Left lung (tissue), 10 donors: ENCODE measurements around the gene CNGA3. TPM values are rescaled to one million over a fixed set of nuclear protein-coding genes. Genes with fewer than 3 reads are reported as not detected.

Source experiments
- ATAC-seq: fragments of 200-7000 bp; cut with Tn5 transposase; one replicate; pipeline ENCODE4 v1.9.1; 2020; ENCODE audit warnings: moderate library complexity
- DNase-seq, 4 donors: peaks; one replicate each; pipeline ENCODE4 v3.0.0-alpha.2; 2013 to 2020
- H3K27ac ChIP-seq, 2 donors: fragments of 200-600 bp; sonication (generic) in 1 of 2; one replicate each; pipeline versions ENCODE4 v1.5.0 to v1.8.0; 2020 to 2021
- H3K27me3 ChIP-seq, 2 donors: fragments of 200-600 bp; sonication (generic) in 1 of 2; one replicate each; pipeline versions ENCODE4 v1.5.0 to v1.8.0; 2020 to 2021
- H3K36me3 ChIP-seq, 2 donors: fragments of 200-600 bp; sonication (generic) in 1 of 2; one replicate each; pipeline versions ENCODE4 v1.5.0 to v1.8.0; 2020 to 2021
- H3K4me1 ChIP-seq, 2 donors: fragments of 200-600 bp; one replicate each; pipeline ENCODE4 v1.8.0; 2021
- H3K4me3 ChIP-seq, 2 donors: fragments of 200-600 bp; sonication (generic) in 1 of 2; one replicate each; pipeline versions ENCODE4 v1.5.0 to v1.8.0; 2020 to 2021; ENCODE audit warnings: mild to moderate bottlenecking in 1 of 2
- H3K9me3 ChIP-seq, 2 donors: fragments of 200-600 bp; sonication (generic) in 1 of 2; one replicate each; pipeline versions ENCODE4 v1.5.0 to v1.8.0; 2020 to 2021
- CTCF ChIP-seq, 2 donors: fragments of 200-600 bp; sonication (generic) in 1 of 2; IDR thresholded peaks; one replicate each; pipeline versions ENCODE4 v1.5.0 to v1.8.0; 2021; ENCODE audit warnings: antibody characterized with exemption in 2 of 2
- intact Hi-C, 2 donors: fragments of 100-400 bp; cut with DNase I; formaldehyde crosslinking; loops; one replicate each; pipeline versions ENCODE4 v1.11.2 to v1.14.2; 2022
- polyA plus RNA-seq, 6 donors: library from polyadenylated mRNA; unstranded; fragments of 120-200 nt; gene quantifications; one replicate each; pipeline ENCODE4 v1.2.1, GENCODE V29; 2013; ENCODE audit not compliant: insufficient read length in 6 of 6
- total RNA-seq, 2 donors: library from RNA; stranded (reverse); fragmentation: NEBNext Ultra II Directional; extraction: Animal tissue kit (Norgen Biotek cat#: 25700); gene quantifications; one replicate each; pipeline ENCODE4 v1.2.1, GENCODE V29; 2021
- donor health status: DM: no; HTN: yes; CAD: no.
- donor health status: DM: no; HTN: no; CAD: no.

The CNGA3 gene
- total and polyA plus RNA-seq, 8 donors, result 0.04 to 0.10 (median 0.06) TPM; not detected in 3

GRCh38 chr2:98395977-98396376 lies 49.7 kb downstream of the CNGA3 start:
- ATAC-seq (no peak), DNase-seq (no peak)
- H3K4me3 ChIP-seq, result no peak overlapping the region
- H3K27me3 ChIP-seq, result peaks cover 0 to 11% of the 10 kb centered on the region in 2 donors
- intact Hi-C loops, result no loop called here
- H3K36me3 ChIP-seq, result no peaks in the 10 kb centered on the region
- no peaks in the 10 kb centered on the region for H3K9me3 ChIP-seq
- no peak overlapping the region for H3K27ac ChIP-seq
- TF ChIP-seq CTCF (IDR thresholded peaks at IDR 0.05), result no peak
- H3K4me1 ChIP-seq, result no peaks in the 10 kb centered on the region

GRCh38 chr2:98396745-98397355 lies 50.6 kb downstream of the CNGA3 start:
- no peak for TF ChIP-seq CTCF (IDR thresholded peaks at IDR 0.05)
- H3K4me3 ChIP-seq, result no peak overlapping the region
- no peaks in the 10 kb centered on the region for H3K36me3 ChIP-seq
- peaks cover 0 to 11% of the 10 kb centered on the region in 2 donors for H3K27me3 ChIP-seq
- no peak for ATAC-seq
- H3K4me1 ChIP-seq, result no peaks in the 10 kb centered on the region
- no peaks in the 10 kb centered on the region for H3K9me3 ChIP-seq
- H3K27ac ChIP-seq, result no peak overlapping the region
- no peak for DNase-seq
- intact Hi-C loops, result no loop called here

- intact Hi-C loops, result no loop called here
- DNase-seq, result no peak
- Histone ChIP-seq H3K4me3 (no peak overlapping the region), H3K36me3 (no peaks in the 10 kb centered on the region), H3K9me3 (no peaks in the 10 kb centered on the region), H3K27ac (no peak overlapping the region), H3K27me3 (peaks cover 0 to 11% of the 10 kb centered on the region in 2 donors), H3K4me1 (no peaks in the 10 kb centered on the region)
- TF ChIP-seq CTCF (IDR thresholded peaks at IDR 0.05), result no peak
- no peak for ATAC-seq
Measured at GRCh38 chr2:98399140-98399539, 52.9 kb downstream of the CNGA3 start.

GRCh38 chr2:98403878-98404277 lies 57.6 kb downstream of the CNGA3 start:
- TF ChIP-seq CTCF (IDR thresholded peaks at IDR 0.05), result no peak
- no peak overlapping the region for H3K4me3 ChIP-seq
- DNase-seq (no peak), ATAC-seq (no peak)
- no peaks in the 10 kb centered on the region for H3K4me1 ChIP-seq
- peaks cover 0 to 1% of the 10 kb centered on the region in 2 donors for H3K27me3 ChIP-seq
- H3K27ac ChIP-seq, result no peak overlapping the region
- intact Hi-C loops, result no loop called here
- no peaks in the 10 kb centered on the region for H3K36me3 ChIP-seq
- H3K9me3 ChIP-seq, result no peaks in the 10 kb centered on the region

- intact Hi-C loops, result no loop called here
- ATAC-seq, result no peak
- no peaks in the 10 kb centered on the region for H3K27me3 ChIP-seq
Measured at GRCh38 chr2:98404556-98405250, 58.4 kb downstream of the CNGA3 start.

More at GRCh38 chr2:98404556-98405250, 58.4 kb downstream of the CNGA3 start:
- no peaks in the 10 kb centered on the region for H3K9me3 ChIP-seq
- DNase-seq, result no peak
- no peak overlapping the region for H3K4me3 ChIP-seq
- no peaks in the 10 kb centered on the region for H3K36me3 ChIP-seq
- H3K27ac ChIP-seq, result no peak overlapping the region
- H3K4me1 ChIP-seq, result no peaks in the 10 kb centered on the region
- TF ChIP-seq CTCF (IDR thresholded peaks at IDR 0.05), result no peak
